Measurements from ENCODE around the gene ATXN7L2. TPM values are rescaled to one million over a fixed set of nuclear protein-coding genes. Genes with fewer than 3 reads are reported as not detected.

ATXN7L2 gene
- total RNA-seq, 1 experiment from 2014 or later: 7.3 TPM

- no TSS peak for BruUV-seq (replicated peaks)
- Mint-ChIP-seq H3K27ac (ENCODE audit: low read depth, unreplicated experiment) (peak overlapping the region; percentile 3), H3K9me3 (ENCODE audit: unreplicated experiment) (no peaks in the 10 kb centered on the region), H3K27me3 (ENCODE audit: insufficient read depth, unreplicated experiment) (no peaks in the 10 kb centered on the region), H3K4me3 (ENCODE audit: unreplicated experiment) (no peak overlapping the region), H3K36me3 (ENCODE audit: insufficient read depth, unreplicated experiment) (peaks cover 13% of the 10 kb centered on the region), H3K4me1 (ENCODE audit: insufficient read depth, unreplicated experiment) (peaks cover 4% of the 10 kb centered on the region)
- peak; percentile 32 for TF ChIP-seq CTCF (IDR thresholded peaks at IDR 0.05; ENCODE audit: unreplicated experiment)
- peak; percentile 41 for DNase-seq (ENCODE audit: unreplicated experiment)
- intact Hi-C loops (cut with micrococcal nuclease): no loop called here
- POLR2A ChIA-PET: interaction anchor here (0.6 kb wide), 1 partner anchor 13 kb away, joined by 3 read pairs; no protein-coding TSS in a partner anchor
- CTCF ChIA-PET: interaction anchor here (0.8 to 40.0 kb wide), 6 partner anchors 10 to 42 kb away, joined by 3 to 1071 read pairs (median 6); partner anchors contain the start of gene GPR61
These were observed 16.2 kb downstream of the ATXN7L2 start for GRCh38 chr1:109499661-109500536.

DNA sequence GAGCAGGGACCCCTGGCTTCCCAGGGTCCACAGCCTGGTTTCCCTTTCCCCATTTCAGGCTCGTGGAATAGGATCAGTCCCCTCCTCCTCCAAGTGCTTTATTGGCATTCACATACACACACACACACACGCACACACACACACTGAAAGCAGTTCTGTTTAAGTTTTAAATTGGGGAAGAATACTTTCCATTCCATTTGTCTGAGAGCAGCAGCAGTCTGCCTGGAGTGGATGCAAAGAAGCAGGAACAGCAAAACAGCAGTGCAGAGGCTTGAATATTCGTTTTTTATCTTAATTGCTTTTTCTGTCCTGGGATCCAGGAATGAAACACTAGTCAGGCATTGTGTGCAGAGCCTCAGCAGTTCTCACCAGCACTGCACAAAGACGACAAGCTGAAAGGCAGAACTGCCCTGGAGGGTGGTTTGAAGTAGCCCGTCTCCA lies 17.3 kb downstream of the ATXN7L2 start:
- POLR2A ChIA-PET: no interaction called here
- H3K27me3 Mint-ChIP-seq (ENCODE audit: insufficient read depth, unreplicated experiment): no peaks in the 10 kb centered on the region
- no peak for DNase-seq (ENCODE audit: unreplicated experiment)

GRCh38 chr1:109501644-109502363 lies 18.1 kb downstream of the ATXN7L2 start:
- peaks cover 4% of the 10 kb centered on the region for H3K4me1 Mint-ChIP-seq (ENCODE audit: insufficient read depth, unreplicated experiment)
- H3K4me3 Mint-ChIP-seq (ENCODE audit: unreplicated experiment): no peak overlapping the region
- H3K36me3 Mint-ChIP-seq (ENCODE audit: insufficient read depth, unreplicated experiment): peaks cover 6% of the 10 kb centered on the region
- H3K9me3 Mint-ChIP-seq (ENCODE audit: unreplicated experiment): no peaks in the 10 kb centered on the region
- H3K27me3 Mint-ChIP-seq (ENCODE audit: insufficient read depth, unreplicated experiment): no peaks in the 10 kb centered on the region
- no peak for DNase-seq (ENCODE audit: unreplicated experiment)
- ChIA-PET POLR2A (no interaction called here), CTCF (interaction anchor here (0.5 to 40.0 kb wide), 3 partner anchors 10 to 581 kb away, joined by 4 to 1071 read pairs (median 121); partner anchors contain the start of genes CYB561D1 and GPR61)
- no TSS peak for BruUV-seq (replicated peaks)
- TF ChIP-seq CTCF (IDR thresholded peaks at IDR 0.05; ENCODE audit: unreplicated experiment): no peak
- intact Hi-C loops (cut with micrococcal nuclease): no loop called here
- H3K27ac Mint-ChIP-seq (ENCODE audit: low read depth, unreplicated experiment): no peak overlapping the region

More for the DNA sequence above, 17.3 kb downstream of the ATXN7L2 start:
- Mint-ChIP-seq H3K36me3 (ENCODE audit: insufficient read depth, unreplicated experiment) (peaks cover 11% of the 10 kb centered on the region), H3K4me3 (ENCODE audit: unreplicated experiment) (no peak overlapping the region), H3K4me1 (ENCODE audit: insufficient read depth, unreplicated experiment) (peaks cover 4% of the 10 kb centered on the region), H3K27ac (ENCODE audit: low read depth, unreplicated experiment) (no peak overlapping the region), H3K9me3 (ENCODE audit: unreplicated experiment) (no peaks in the 10 kb centered on the region)
- no TSS peak for BruUV-seq (replicated peaks)
- CTCF ChIA-PET: interaction anchor here (1.5 to 40.0 kb wide), 3 partner anchors 15 to 43 kb away, joined by 4 to 1071 read pairs (median 5); partner anchors contain the start of gene GPR61
- intact Hi-C loops (cut with micrococcal nuclease): no loop called here
- TF ChIP-seq CTCF (IDR thresholded peaks at IDR 0.05; ENCODE audit: unreplicated experiment): no peak

DNA sequence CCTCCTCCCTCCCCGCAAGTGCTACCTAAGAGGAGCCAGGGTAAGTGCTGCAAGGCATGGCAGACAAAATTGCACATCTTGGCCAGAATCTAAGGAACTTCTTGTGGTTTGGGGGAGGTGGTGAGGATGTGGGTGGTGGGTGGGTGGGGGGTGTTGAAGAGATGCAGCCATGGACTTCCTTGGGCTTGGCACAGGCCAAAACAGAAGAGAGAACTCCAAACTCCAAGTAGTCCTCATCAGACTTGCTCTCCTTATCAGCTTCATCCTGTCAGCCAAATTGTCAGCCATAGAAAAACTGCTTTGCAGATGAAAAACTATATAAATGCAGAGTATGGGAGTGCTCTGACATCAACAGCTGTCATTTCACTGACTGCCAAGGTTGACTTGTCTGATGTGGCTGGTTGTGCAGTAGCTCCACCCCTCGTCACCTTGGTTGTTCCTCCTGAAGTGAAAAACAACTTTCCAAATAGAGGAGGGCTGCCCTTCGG lies 18.7 kb downstream of the ATXN7L2 start:
- intact Hi-C loops (cut with micrococcal nuclease): no loop called here
- Mint-ChIP-seq H3K27ac (ENCODE audit: low read depth, unreplicated experiment) (no peak overlapping the region), H3K4me3 (ENCODE audit: unreplicated experiment) (no peak overlapping the region), H3K27me3 (ENCODE audit: insufficient read depth, unreplicated experiment) (peaks cover under 1% of the 10 kb centered on the region), H3K36me3 (ENCODE audit: insufficient read depth, unreplicated experiment) (peaks cover 6% of the 10 kb centered on the region), H3K9me3 (ENCODE audit: unreplicated experiment) (no peaks in the 10 kb centered on the region), H3K4me1 (ENCODE audit: insufficient read depth, unreplicated experiment) (peaks cover 4% of the 10 kb centered on the region)
- ChIA-PET POLR2A (no interaction called here), CTCF (interaction anchor here (10.2 to 40.0 kb wide), 2 partner anchors 11 to 32 kb away, joined by 121 to 1071 read pairs; partner anchors contain the start of genes CYB561D1 and GPR61)
- DNase-seq (ENCODE audit: unreplicated experiment): no peak
- TF ChIP-seq CTCF (IDR thresholded peaks at IDR 0.05; ENCODE audit: unreplicated experiment): no peak
- no TSS peak for BruUV-seq (replicated peaks)

Measured in MCF 10A (cell line).